Kidney epithelial cell (primary cell): Measurements from ENCODE around the gene C2orf76. TPM values are rescaled to one million over a fixed set of nuclear protein-coding genes. Genes with fewer than 3 reads are reported as not detected.

Experiments
- DNase-seq: peaks from one replicate; pipeline ENCODE4 v3.0.0-alpha.2; 2010; ENCODE audit warnings: low read depth
- H3K27me3 ChIP-seq: 2 replicates; pipeline ENCODE4 v1.6.0; 2011; ENCODE audit warnings: low read length; ENCODE audit not compliant: control insufficient read depth, insufficient read depth
- H3K36me3 ChIP-seq: 2 replicates; pipeline ENCODE4 v1.5.1; 2011; ENCODE audit warnings: low read length; ENCODE audit not compliant: control insufficient read depth, insufficient read depth
- H3K4me3 ChIP-seq: 2 replicates; pipeline ENCODE4 v1.5.1; 2011; ENCODE audit warnings: low read depth, mild to moderate bottlenecking, control low read depth, low read length
- CTCF ChIP-seq: IDR thresholded peaks from 2 replicates; pipeline ENCODE4 v1.5.1; 2011; ENCODE audit warnings: mild to moderate bottlenecking, moderate library complexity, low read length, control low read depth, inconsistent platforms; ENCODE audit not compliant: insufficient read depth, poor library complexity, severe bottlenecking
- total RNA-seq: library from RNA; depleted of rRNA; stranded (reverse); fragments of >200 nt; gene quantifications from 2 replicates; pipeline ENCODE4 v1.2.3, GENCODE V29; 2015

C2orf76 gene
- total RNA-seq, 1 donor from 2014 or later, result 6.4 TPM

GRCh38 chr2:119323459-119323858 lies 43.2 kb downstream of the C2orf76 start:
- DNase-seq, result no peak
- TF ChIP-seq CTCF, result no peak
- Histone ChIP-seq H3K4me3 (no peak overlapping the region), H3K27me3 (no peaks in the 10 kb centered on the region), H3K36me3 (no peaks in the 10 kb centered on the region)

- Histone ChIP-seq H3K27me3 (no peaks in the 10 kb centered on the region), H3K36me3 (no peaks in the 10 kb centered on the region), H3K4me3 (no peak overlapping the region)
- TF ChIP-seq CTCF, result no peak
- DNase-seq, result no peak
Observed at GRCh38 chr2:119319593-119319992, 47.0 kb downstream of the C2orf76 start.

GRCh38 chr2:119317554-119317953 lies 49.1 kb downstream of the C2orf76 start:
- Histone ChIP-seq H3K36me3 (no peaks in the 10 kb centered on the region), H3K4me3 (no peak overlapping the region), H3K27me3 (no peaks in the 10 kb centered on the region)
- DNase-seq, result no peak
- no peak for TF ChIP-seq CTCF

- no peaks in the 10 kb centered on the region for H3K27me3 ChIP-seq
- no peaks in the 10 kb centered on the region for H3K36me3 ChIP-seq
- no peak overlapping the region for H3K4me3 ChIP-seq
- no peak for DNase-seq
- no peak for TF ChIP-seq CTCF
Observed at GRCh38 chr2:119316066-119316465, 50.6 kb downstream of the C2orf76 start.

GRCh38 chr2:119315241-119315925 lies 51.3 kb downstream of the C2orf76 start:
- Histone ChIP-seq H3K36me3 (no peaks in the 10 kb centered on the region), H3K4me3 (no peak overlapping the region), H3K27me3 (no peaks in the 10 kb centered on the region)
- no peak for TF ChIP-seq CTCF
- no peak for DNase-seq

- DNase-seq, result no peak
- no peak for TF ChIP-seq CTCF
- H3K4me3 ChIP-seq, result no peak overlapping the region
- no peaks in the 10 kb centered on the region for H3K36me3 ChIP-seq
- H3K27me3 ChIP-seq, result no peaks in the 10 kb centered on the region
Observed at GRCh38 chr2:119311831-119312230, 54.8 kb downstream of the C2orf76 start.
